ENCODE data around the gene USP10.

DNA sequence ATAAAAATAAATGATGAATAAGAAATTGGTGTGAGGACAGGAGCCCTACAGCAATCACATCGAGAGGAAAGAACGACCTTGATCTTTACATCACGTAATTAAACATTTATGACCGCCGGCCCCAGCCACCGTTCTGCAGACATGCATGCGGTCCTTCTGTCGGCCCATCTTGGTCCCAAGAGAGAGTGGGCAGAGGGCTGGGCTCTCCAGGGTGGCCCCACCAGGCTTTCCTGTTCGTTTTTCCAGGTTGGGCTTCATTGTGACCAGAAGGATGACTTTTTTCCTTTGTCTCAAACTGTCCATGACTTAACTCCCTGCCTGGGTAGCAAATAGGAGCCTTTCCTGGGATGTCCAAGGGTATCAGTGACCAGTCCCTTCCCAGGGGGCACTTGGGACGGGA is 116.7 kb downstream of the USP10 start:
- TF ChIP-seq, protein P1, sequence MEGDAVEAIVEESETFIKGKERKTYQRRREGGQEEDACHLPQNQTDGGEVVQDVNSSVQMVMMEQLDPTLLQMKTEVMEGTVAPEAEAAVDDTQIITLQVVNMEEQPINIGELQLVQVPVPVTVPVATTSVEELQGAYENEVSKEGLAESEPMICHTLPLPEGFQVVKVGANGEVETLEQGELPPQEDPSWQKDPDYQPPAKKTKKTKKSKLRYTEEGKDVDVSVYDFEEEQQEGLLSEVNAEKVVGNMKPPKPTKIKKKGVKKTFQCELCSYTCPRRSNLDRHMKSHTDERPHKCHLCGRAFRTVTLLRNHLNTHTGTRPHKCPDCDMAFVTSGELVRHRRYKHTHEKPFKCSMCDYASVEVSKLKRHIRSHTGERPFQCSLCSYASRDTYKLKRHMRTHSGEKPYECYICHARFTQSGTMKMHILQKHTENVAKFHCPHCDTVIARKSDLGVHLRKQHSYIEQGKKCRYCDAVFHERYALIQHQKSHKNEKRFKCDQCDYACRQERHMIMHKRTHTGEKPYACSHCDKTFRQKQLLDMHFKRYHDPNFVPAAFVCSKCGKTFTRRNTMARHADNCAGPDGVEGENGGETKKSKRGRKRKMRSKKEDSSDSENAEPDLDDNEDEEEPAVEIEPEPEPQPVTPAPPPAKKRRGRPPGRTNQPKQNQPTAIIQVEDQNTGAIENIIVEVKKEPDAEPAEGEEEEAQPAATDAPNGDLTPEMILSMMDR (tag by site-specific recombination; IDR thresholded peaks at IDR 0.05), result no peak
- TF ChIP-seq ZBTB21 (tag by site-specific recombination; IDR thresholded peaks at IDR 0.05), result no peak
- TF ChIP-seq ZNF530 (tag by site-specific recombination; IDR thresholded peaks at IDR 0.05; ENCODE audit: low read depth), result no peak

All from HEK293 (cell line).